ENCODE measurements around the gene PLAGL1.
"Not testable (repeated sequence)": the region's sequence is repeated elsewhere in the genome, so short reads cannot be mapped to it uniquely, and the experiment has no call there.

The PLAGL1 gene

DNA sequence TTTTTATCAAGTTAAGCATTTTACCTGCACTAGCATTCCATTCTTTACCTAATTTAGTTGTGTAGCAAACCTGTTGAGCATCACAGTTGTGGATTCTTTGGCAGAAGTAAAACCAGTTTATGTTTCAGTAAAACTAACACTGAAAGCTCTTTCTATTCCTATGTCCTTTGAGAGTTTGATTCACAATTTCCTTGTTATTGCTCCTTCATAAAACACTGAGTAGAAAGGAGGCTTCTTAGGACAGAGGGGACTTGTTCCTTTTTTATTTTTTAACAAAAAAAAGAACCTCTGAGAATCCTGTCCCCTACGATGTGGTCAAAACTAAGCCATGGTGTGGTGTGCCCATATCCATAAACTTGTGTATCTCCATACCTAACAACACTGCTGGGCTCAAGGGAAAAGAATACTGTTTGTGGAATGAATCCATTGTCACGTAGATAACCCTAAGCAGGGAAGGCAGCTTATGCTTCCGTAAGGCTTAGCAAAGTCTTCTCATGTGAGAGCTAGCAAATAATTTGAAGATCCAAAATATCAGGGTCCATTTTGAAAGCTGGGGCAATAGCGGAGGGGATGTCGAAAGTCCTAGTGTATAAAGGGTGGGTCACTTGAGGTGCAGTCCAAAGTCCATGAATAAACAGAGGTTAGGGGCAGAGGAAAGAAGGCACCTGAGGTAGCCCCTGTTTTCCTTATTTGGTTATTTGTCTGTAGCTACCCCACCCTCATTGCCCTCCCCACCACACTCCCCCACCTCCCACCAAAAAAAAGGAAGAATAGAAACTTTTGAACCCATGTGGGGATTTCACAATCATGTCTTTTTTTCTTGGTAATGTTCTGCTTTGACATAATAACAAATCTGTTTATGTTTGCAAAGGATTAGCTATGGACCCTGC, 71.0 kb downstream of the PLAGL1 start:
- no peak for DNase-seq

DNA sequence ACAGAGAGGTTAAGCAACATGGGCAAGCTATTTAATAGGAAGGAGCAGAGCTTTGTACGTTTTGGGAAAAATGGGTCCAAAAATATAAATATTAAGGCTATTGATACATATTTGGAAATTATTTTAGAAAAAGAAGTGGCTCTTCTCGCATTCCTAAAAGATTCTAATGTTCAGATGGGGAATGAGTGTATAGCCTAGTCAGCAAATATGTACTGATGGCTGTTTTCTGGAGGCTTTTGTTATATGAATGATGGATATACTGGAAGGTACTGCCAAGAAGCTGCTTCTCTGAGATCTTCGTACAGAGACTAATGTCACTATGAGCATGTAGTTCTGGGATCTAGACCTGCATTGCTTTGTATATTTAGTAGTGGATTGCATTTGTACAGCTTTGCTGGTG, 71.7 kb downstream of the PLAGL1 start:
- DNase-seq = no peak

DNA sequence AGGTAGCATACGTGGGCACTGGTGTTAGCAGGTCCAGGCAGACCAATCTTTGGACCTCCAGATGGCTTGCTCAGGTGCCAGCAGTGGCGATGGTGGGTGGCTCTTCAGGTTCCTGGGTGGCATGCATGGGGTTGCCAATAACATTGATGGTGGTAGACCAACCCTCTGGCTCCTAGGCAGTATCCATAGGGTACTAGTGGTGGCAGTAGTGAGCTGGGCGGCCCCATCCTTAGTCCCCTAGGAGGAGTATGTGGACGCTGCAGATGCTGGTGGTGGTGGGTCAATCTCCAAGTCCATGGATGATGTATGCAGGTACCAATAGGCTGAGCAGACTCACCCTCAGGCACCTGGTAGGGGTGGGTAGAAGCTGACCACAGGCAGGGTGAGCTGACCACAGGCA, 73.2 kb downstream of the PLAGL1 start:
- DNase-seq = no peak

DNA sequence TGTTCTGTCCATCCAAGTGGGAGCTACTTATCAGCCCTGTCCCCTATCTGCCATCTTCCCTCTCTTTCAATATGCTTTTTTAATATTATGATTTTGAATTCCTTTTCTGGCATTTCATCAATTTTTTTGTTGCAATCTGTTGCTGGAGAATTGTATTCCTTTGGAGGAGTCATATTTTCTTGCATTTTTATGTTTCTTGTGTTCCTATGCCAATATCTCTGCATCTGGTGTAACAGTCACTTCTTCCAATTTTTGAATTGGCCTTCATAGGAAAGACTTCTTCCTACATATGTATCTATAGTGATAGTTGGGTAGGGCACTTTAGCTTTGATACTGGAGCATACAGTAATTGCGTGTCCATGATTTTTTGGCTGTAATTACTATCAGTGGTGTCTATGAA, 73.7 kb downstream of the PLAGL1 start:
- DNase-seq = no peak

GRCh38 chr6:143929975-143930374, 78.1 kb downstream of the PLAGL1 start:
- DNase-seq = no peak

DNA sequence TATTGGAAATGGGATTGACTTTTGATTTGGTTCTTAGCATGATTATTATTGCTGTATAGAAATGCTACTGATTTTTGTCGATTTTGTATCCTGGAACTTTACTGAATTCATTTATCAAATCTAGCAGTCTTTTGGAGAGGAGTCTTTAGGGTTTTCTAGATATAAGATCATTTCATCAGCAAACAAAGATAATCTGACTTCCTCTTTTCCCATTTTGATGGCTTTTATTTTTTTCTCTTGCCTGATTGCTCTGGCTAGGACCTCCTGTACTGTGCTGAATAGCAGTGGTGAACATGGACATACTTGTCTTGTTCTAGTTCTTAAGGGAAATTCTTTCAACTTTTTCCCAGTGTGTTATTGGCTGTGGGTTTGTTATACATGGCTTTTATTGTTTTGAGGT, 79.2 kb downstream of the PLAGL1 start:
- DNase-seq = no peak

DNA sequence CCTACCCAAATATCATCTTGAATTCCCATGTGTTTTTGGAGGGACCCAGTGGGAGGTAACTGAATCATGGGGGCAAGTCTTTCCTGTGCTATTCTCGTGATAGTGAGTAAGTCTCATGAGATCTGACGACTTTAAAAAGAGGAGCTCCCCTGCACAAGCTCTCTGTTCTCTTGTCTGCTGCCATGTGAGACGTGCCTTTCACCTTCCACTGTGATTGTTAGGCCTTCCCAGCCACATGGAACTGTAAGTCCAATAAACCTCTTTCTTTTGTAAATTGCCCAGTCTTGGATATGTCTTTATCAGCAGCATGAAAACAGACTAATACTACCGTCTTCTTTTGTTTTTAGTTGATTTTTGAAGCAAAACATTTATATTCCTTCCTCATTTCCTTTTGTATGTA, 91.0 kb downstream of the PLAGL1 start:
- DNase-seq = not testable (repeated sequence)

DNA sequence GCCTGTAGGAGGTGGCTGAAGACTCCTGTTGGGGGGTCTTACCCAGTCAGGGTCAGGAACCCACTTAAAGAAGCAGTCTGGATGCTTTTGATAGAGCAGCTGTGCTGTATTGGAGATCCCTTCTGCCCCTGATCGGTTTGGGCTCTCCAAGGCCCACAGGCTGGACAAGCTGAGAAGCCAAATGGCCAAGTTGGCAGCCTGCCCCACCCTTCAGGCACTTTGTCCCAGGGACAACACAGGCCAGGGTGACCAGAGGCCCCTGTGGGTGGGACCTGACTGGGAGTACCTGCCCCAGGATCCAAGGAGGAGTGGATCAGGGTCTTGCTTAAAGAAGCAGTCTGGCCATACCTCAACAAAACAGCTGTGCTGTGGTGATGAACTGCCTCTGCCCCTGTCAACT, 95.4 kb downstream of the PLAGL1 start:
- no peak for DNase-seq

- DNase-seq = no peak
Observed at GRCh38 chr6:143911028-143911427, 97.0 kb downstream of the PLAGL1 start.

DNA sequence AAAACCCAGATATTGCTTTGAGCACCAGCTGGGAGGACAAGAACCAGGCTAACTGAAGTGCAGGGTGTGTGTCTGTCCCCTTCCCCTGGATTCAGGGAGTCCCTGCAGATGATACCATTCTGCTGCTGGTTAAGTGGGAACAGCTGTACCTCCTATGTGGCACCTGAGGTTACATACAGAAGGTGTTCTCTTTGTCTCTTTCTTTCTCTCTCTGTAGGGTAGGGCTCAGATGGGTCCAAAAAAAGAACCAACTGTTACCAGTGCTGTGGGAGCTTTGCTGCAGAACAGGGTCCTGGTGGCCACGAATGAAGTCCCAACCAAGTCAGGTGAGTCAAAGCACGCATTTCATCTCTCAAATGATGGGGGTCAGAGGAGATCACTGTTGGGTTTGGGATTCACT, 105.2 kb downstream of the PLAGL1 start:
- no peak for DNase-seq

GRCh38 chr6:143901885-143902750, 105.9 kb downstream of the PLAGL1 start:
- DNase-seq = no peak

DNA sequence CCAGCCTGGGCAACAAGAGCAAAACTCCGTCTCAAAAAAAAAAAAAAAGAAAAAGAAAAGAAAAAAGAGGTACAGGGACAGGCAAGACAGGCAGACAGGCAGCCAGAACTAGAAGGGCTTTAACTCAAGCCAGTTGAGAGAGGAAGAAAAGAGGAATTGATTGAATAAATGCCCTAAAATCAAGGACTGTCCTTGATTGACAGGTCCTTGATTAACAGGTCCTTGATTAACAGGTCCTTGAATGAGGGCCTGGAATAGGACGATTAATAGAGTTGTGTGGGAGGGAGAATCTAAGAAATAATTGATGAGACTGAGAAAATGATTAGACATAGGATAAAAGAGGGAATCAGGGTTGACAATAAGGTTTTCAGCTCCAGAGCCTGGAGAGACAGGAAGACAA, 107.7 kb downstream of the PLAGL1 start:
- DNase-seq = no peak

GRCh38 chr6:143896126-143896860, 111.8 kb downstream of the PLAGL1 start:
- no peak for DNase-seq

DNA sequence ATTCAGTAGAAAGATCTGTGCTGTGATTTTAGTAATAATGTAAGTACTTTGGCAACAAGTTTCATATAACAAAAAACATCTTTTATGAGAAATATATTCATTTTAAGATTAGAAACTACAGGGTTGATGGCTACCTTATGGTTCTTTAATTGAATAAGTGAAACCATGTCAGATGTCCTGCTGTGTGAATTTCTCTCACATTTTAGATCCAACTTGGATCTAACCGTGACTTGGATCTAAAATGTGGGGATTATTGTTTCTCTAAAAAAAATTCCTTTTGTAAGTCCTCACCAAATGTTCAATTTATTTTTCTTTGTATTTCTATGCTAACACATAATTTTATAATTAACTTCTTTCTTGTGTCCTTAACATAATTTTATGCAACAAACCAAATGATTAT, 113.4 kb downstream of the PLAGL1 start:
- no peak for DNase-seq

Measured in SW 1271 (cell line).